Cardiac septum (tissue), 1 donor: ENCODE results near the gene GRIK2. TPM values are rescaled to one million over a fixed set of nuclear protein-coding genes. Genes with fewer than 3 reads are reported as not detected.

ENCODE experiments used
- DNase-seq: peaks from one replicate; pipeline ENCODE4 v3.0.0-alpha.2; 2020; ENCODE audit warnings: low spot score
- intact Hi-C: fragments of 100-400 bp; cut with DNase I; formaldehyde crosslinking; loops from one replicate; pipeline ENCODE4 v1.14.0; 2022
- total RNA-seq: library from RNA; stranded (reverse); fragmentation: NEBNext Ultra II Directional; extraction: Animal tissue kit (Norgen Biotek cat#: 25700); gene quantifications from one replicate; pipeline ENCODE4 v1.2.1, GENCODE V29; 2021
- donor health status: DM: no; HTN: no; CAD: no.

The GRIK2 gene
- total RNA-seq, 1 donor from 2014 or later: 0.67 TPM

GRCh38 chr6:101399616-101400162 lies 6.2 kb downstream of the GRIK2 start:
- DNase-seq: no peak
- intact Hi-C loops: no loop called here

DNA sequence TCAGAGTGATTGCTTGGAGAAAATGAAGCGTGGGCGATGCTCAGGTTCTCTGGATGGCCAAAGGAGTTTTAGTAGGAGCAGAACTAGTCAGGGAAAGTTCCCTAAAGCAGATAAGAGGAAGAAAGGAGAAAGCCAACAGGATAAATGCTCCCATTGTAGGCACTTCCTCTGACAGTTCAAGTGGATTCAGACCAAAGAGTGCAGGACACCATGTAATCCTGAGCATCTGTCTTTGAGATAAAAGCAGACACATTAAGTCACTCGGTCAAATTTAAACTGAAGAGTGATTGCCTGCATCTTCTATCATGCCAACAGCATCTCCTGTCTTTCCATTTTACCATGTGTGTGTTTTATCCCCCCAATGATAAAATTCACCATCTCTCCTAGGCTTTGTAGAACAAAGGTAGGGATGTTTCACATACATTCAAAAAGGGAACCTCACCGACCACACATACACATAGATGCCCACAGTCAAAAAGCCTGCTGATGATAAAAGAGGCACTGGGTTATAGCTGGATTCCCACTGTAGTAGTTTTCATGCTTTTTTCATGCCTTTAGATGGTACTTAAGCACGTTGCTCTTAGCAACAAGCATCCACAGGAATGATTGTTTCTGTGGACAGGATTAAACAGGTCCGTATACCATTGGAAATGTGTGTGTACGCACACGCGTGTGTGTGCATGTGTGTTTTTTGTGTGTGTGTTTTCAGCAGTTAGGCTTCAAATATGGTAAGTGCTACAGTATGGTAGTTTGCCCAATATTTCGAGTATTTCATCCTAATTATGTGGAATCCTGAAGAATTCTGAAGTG lies 7.0 kb downstream of the GRIK2 start:
- intact Hi-C loops: no loop called here
- DNase-seq: no peak

DNA sequence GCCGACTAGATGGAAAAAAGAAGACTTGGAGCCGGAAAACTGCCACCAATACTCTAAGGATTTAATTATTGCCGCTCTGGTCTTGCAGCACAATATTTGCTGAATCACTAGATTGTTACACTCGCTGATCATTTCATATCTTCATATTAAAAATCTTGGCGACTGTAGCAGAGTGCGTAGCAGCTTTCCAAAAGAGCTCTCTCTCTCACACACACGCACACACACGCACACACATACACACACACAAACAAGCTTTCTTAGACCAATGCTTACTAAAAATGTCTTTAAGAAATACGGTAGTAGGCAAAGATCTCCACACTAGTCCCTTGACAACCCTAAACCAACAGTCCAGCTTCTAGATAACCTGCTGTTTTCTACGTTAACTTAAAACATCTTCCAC lies 7.7 kb downstream of the GRIK2 start:
- intact Hi-C loops: no loop called here
- no peak for DNase-seq

- DNase-seq: no peak
- intact Hi-C loops: no loop called here
Observed at GRCh38 chr6:101401792-101402621, 8.5 kb downstream of the GRIK2 start.

DNA sequence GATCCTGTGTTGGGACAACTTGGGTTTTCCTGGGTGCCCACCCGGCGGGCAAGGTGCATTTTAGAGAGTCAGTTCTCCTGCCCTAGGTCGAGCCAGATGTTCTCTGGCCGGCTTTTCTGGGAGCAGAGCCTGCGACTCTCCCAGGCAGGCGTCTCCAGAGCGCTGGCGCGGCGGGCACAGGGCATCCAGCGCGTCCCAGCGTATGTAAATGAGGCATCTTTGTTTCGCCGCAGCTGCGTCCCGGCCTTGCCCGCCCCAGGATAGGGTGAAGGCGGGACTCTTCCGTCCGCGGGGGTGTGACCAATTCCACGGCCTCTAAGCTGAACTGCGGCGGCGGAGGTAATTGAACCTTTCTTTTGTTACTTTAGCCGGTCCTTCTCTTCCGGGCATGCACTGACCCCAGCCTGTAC lies 9.1 kb downstream of the GRIK2 start:
- intact Hi-C loops: no loop called here
- DNase-seq: no peak

GRCh38 chr6:101403216-101403945 lies 9.9 kb downstream of the GRIK2 start:
- intact Hi-C loops: no loop called here
- no peak for DNase-seq

DNA sequence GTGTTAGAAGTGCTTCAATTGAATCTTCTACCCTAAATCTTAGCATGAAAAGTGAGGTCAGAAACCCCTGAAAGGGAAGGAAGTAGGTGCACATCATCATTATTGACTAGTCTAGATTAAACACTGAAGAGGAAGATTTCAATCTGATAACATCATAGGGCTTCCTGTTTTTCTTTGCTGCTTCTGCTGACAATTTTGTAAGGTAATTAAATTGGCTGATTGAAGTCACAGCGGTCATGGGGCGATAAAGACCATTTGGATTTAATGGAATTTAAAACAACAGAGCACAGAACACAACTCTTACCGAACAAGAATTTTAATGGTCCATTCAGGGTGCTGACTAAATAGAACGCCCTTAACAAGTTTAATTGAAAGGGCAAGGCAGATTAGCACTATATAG lies 11.3 kb downstream of the GRIK2 start:
- no peak for DNase-seq
- intact Hi-C loops: no loop called here

DNA sequence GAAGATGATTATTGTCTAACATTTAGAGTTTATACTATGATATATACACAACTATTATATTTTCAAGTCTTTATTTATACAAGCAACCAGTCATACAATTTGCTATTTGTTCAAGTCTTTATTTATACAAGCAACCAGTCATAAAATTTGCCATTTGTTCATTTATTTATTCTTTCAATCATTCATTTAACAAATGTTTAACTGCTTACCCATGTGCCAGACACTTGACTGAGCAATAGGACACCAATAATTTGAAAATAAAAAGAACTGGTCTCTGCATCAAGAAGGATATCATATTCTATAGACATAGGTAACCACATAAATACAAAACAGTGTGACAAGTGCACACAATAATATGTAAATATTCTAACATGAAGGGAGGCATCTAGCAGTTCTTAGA lies 20.3 kb downstream of the GRIK2 start:
- DNase-seq: no peak
- intact Hi-C loops: no loop called here

DNA sequence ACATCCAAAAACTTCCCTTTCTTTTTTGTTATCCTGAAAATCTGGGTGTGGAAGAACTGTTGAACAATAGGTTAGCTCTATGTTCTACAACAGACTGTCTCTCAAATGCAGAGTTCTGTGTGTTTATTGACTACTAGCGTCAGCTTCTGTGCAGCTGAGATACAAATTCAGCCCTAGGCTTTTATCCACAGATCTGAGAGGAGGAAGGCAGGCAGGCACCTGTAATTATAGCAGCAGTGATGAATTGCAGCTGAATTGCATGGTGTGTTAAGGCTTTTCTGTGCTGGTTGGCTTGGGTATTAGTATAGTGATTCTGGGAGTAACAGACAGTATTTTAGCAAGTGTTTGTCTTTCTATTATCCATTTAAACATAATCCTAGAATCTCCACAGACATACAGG lies 24.4 kb downstream of the GRIK2 start:
- intact Hi-C loops: no loop called here
- no peak for DNase-seq

DNA sequence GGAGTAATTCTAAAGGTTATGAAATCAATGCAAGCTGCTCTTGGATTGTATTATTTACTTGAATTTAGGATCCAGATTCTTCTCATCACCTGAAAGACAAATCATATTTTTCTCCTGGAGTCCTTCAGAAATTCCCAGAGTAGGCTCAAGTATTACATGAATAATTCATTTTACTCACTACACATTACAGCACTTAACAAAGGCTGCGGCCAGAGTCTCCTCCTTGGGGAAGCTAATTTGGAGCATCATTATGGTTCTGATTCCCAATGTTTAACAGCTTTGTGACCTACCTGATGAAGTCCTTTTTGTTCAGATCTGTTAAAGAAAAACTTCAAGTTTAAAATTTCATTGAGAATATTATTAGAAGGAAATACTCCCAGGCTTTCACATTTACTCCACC lies 28.7 kb downstream of the GRIK2 start:
- no peak for DNase-seq
- intact Hi-C loops: no loop called here

- no peak for DNase-seq
- intact Hi-C loops: no loop called here
Observed at GRCh38 chr6:101422811-101423210, 29.3 kb downstream of the GRIK2 start.

DNA sequence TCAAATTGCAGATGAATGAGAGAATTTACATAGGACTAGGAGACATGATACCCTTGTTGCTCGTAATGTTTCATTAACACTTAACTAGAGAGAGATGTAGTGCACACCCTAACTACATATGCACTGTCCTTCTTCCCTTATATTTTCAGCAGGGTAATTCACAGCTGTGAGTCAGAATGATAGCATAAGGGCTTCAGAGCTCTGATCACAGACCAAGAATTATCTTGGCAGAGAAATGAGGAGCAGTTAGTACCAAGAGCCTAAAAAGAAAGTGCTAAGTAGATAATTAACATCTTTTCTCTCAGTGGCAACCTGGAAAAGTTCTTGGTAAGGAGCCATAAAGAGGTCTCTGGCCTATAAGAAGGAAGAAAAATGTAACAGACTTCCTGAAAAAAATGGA lies 35.8 kb downstream of the GRIK2 start:
- DNase-seq: no peak
- intact Hi-C loops: no loop called here

DNA sequence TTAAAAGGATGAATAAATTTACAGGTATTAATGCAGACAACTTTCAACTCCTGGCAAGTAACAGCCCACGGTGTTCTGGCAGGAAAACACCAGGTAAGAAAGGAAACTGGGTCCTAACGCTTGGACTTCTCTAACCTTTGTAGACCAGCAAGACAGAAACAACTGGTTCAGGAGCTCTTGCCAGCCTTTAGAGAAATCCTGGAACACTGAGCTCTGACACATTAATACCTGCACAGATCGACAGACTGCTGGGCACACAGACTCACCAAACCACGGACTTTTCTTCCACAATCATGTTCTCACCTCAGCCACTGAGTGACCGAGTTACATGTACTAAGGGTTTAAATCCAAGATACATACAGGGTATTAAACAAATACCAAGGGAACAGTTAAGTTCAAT lies 36.3 kb downstream of the GRIK2 start:
- no peak for DNase-seq
- intact Hi-C loops: no loop called here

DNA sequence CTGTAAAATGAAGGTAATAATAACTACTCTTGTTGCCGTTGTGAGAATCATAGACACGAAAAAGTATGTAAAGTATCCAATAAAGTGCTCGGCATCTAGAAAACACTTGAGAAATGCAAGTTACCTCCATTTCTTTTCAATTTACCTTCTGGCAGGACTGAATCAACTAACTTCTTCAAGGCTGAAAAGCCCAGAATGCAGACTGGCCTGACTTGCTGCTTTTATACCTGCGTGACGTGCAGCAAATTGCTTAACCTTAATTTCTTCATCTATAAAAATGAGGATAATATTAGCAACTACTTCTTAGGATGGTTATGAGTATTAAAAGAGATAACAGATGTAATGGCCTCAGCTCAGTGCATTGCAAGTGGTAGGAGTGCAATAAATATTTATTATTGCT lies 39.6 kb downstream of the GRIK2 start:
- no peak for DNase-seq
- intact Hi-C loops: no loop called here

- intact Hi-C loops: no loop called here
- DNase-seq: no peak
Observed at GRCh38 chr6:101434601-101435000, 41.1 kb downstream of the GRIK2 start.

DNA sequence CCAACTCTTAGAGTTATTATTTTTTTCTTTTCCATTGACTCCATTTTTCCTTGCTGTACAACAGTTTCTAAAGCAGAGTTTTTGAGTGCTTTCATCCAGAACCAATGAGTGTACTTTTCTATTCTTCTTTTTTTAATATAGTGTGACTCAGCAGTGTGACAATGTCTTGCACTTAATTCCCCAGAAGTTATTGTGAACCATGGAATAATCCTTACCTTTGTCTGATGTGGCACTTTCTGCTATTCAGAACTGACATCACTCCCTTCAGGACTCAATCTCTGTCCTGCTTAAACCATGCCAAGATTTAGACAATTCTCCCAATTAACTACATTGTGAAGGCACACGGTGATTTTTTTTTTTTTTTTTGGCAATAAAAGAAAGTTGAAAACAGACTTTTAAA lies 41.5 kb downstream of the GRIK2 start:
- intact Hi-C loops: no loop called here
- DNase-seq: no peak

DNA sequence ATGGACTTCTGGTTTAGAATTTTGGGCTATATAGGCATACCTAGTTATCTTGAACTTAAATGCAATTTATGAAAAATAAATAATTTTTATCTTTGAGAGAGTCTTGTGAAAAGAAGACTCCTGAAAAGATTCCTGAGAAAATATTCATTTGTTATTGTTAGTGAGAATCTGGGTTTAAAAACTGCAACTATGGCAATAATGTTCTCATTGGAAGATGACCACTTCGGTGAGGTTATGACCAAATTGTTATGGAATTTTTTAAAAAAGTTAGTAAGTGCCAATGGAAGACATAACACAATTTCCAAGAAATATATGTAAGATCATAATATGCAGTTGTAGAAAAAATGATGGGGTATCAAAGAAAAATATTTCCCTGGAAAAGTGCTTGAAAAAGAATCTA lies 46.3 kb downstream of the GRIK2 start:
- intact Hi-C loops: no loop called here
- no peak for DNase-seq

GRCh38 chr6:101443315-101443714 lies 49.8 kb downstream of the GRIK2 start:
- no peak for DNase-seq
- intact Hi-C loops: no loop called here

- DNase-seq: no peak
- intact Hi-C loops: no loop called here
Observed at GRCh38 chr6:101444717-101445116, 51.2 kb downstream of the GRIK2 start.

GRCh38 chr6:101445527-101445926 lies 52.0 kb downstream of the GRIK2 start:
- intact Hi-C loops: no loop called here
- no peak for DNase-seq
